Activated CD4-positive, CD25-positive, alpha-beta regulatory T cell treated with anti-CD3 and anti-CD28 coated beads, Interleukin-2, amount 50 U/mL, for 72 hours (primary cell): ENCODE data around the gene COQ2.
"Not testable (repeated sequence)": the region's sequence is repeated elsewhere in the genome, so short reads cannot be mapped to it uniquely, and the experiment has no call there.

Experiments used
- DNase-seq: peaks from one replicate; pipeline ENCODE4 v3.0.0; 2021

The COQ2 gene

DNA sequence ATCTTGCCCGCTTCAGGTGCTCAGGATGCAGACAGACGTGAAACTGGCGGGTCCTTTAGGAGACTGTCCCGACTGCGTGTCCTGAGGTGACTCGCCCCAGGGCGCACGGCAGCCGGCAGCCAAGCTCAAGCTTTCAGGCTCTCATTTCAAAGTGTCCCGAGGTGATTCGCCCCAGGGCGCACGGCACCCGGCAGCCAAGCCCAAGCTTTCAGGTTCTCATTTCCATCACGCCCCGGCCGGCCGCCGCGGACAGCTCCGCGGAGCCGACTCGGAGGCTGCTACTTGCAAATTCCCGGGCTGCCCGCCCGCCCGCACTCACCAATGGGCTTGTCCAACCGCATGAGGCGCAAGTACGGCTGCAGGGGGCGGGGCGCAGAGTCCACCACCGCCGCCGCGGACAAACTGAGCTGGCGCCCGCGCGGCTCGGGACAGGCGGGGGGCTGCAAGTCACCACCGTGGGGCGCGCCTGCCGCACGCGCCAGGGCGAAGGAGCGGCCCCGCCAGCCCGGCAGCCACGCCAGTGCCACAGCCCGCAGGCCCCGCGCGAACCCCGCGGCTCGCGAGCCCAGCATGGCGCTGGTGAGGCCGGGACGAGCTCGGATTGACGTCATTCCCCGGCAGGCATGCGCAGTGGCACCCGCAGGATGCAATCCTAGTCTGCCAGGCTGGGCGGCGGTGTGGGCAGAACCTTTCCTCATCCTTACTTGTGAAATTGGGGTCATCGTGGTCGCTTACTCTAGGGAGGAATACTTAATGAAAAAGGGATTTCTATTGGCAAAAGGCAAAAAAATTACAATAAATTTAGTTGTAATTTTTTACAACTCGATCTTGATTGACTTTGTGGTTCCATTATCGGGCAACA, at the start of gene COQ2:
TSS of gene COQ2 (minus strand) at position 606 of the 862 bp plus-strand sequence. CDS start at position 572, 34 bp downstream.
- peak; percentile 95 for DNase-seq

- DNase-seq = no peak
Measured at GRCh38 chr4:83331956-83332355, 47.4 kb upstream of the COQ2 start.

- no peak for DNase-seq
Measured at GRCh38 chr4:83329521-83330110, 45.0 kb upstream of the COQ2 start.

GRCh38 chr4:83328521-83329187, 44.1 kb upstream of the COQ2 start:
- no peak for DNase-seq

GRCh38 chr4:83326546-83326945, 41.9 kb upstream of the COQ2 start:
- no peak for DNase-seq

- DNase-seq = not testable (repeated sequence)
Measured at GRCh38 chr4:83325306-83325705, 40.7 kb upstream of the COQ2 start.

- DNase-seq = no peak
Measured at GRCh38 chr4:83323136-83323535, 38.5 kb upstream of the COQ2 start.

DNA sequence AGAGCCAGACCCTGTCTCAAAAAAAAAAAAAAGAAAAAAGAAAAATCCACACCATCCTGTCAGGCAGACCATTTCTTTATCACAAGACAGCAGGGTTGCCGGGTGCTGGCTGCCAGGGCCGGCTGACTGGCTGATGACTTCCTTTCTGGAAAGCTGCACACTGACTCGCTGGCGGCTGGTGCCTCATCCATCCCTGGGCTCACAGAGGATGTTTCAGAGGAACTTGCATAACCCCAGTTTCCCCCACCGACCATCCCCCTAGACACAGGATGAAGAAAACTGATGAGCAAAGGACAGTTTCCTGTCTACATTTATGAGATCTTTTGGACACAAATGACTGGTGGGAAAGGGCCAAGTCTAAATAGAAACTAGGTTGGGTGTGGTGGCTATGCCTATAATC, 36.0 kb upstream of the COQ2 start:
- no peak for DNase-seq

DNA sequence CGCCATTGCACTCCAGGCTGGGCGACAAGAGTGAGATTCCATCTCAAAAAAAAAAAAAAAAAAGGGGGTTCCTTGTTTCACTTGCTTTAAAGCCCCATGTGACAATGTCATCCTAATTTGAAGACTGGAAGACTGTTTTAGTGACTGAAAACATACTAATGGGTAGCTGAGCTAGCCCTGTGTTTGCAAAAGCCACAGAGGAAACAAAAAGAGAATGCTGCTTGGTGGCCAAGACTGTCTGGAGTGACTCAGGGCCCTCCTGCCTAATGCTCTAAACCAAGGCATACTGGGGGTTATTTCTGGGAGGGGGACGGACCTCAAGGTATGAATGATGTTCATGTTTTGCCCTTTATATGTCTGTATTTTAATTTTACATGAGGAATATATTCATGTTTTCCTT, 34.1 kb upstream of the COQ2 start:
- no peak for DNase-seq

GRCh38 chr4:83317671-83318070, 33.1 kb upstream of the COQ2 start:
- no peak for DNase-seq

- DNase-seq = no peak
Measured at GRCh38 chr4:83316459-83317165, 32.0 kb upstream of the COQ2 start.

DNA sequence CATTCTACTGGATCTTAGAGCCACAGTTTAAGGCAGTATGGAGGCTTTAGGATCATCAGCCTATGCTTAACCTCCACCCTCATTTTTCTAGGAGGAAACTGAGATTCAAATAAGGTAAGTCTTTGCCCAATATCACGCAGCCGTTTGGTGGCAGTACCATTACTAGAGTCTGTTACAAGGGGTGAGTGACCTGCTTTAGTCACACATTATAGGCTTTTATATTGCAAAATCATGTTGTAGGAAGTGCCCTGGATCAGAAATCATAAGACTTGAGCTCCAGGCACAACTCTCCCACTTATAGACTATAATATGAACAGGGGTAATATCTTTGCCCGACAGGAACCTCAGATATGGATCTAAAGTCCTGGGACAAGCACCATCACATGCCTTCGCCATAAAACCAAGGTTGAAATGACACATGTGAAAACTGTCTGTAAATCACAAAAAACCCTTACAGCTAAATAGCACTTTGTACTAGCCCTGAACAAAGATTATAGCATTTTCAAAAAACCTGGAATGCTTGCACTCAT, 30.8 kb upstream of the COQ2 start:
- DNase-seq = no peak

DNA sequence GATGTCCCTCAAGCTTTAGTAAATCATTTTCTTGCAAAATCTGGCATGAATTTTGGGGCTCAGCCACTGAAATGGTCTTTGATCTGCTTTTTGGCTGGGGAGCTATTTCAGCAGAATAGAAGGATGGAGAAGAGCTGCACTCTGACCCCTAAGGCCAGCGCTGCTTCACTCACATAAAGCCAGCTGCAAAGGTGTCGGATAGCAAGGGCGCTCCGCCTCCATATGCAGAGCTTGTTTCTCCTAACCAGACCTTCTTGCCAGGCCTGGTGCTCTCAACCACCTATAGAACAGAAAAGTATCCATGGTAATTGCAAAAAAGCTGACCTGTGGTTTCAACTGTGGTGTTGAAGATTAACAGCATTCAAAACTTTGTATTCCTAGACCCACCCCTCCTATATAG, 24.1 kb upstream of the COQ2 start:
- DNase-seq = no peak

DNA sequence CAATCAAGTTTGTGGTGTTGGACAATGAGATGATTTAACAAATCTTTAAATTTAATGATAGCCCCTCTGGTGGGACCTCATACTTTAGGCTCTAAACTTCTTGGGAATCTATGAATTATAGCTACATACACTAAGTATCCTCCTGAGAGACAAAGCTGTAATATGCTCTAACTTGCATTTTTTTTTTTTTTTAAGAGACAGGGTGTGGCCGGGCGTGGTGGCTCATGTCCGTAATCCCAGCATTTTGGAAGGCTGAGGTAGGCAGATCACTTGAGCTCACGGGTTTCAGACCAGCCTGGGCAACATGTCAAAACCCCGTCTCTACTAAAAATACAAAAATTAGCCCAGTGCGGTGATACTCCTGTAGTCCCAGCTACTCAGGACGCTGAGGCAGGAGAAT, 23.3 kb upstream of the COQ2 start:
- DNase-seq = no peak

DNA sequence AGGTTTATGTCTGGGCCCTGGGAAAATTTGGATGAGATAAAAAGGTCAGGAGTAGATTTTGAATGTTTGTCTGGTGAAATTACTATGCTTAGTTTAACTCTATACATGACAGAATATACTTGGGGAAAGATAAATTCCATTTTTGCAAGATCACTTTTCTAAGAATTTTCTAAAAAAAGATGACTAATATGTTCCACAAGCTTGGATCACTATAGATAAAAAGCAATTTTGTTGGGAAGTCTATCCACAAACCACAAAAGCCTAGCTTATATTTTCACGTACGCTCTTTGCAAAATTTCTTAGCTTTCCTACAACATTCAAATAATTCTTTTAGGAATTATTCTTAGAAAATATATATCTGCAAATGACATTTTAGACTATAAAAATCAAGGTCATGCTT, 20.6 kb upstream of the COQ2 start:
- DNase-seq = no peak

DNA sequence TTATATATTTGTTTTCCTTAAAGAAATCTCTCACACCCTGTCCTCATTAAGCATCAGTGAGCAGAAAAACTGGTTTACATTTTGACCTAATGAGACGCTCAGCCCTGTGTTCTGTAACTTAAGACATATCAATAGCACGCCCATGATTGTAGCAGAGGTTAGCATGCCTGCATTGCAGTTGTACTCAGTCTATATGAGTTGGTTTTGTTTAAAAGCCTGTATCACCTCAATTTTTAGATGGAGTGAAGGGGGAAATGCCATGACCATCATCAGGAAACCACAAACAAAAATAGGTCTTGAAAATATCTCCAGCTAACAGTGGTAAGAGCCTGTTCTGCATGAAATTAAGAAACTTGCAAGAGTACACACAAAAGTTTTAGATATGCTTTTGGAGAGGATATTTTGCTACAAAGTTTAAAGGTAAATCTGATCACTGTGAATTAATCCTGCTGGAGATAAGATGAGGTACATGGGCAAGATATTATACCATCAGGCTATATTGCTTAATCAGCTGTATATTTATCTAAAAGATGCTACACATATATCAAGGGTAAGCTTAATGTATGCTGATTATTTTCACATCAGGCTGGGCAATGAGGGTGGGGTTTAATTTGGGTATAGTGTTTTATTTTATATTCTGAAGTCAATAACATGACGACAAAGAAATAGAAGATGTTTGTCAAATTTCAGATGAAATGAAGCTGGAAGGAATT, 13.1 kb upstream of the COQ2 start:
- DNase-seq = no peak

DNA sequence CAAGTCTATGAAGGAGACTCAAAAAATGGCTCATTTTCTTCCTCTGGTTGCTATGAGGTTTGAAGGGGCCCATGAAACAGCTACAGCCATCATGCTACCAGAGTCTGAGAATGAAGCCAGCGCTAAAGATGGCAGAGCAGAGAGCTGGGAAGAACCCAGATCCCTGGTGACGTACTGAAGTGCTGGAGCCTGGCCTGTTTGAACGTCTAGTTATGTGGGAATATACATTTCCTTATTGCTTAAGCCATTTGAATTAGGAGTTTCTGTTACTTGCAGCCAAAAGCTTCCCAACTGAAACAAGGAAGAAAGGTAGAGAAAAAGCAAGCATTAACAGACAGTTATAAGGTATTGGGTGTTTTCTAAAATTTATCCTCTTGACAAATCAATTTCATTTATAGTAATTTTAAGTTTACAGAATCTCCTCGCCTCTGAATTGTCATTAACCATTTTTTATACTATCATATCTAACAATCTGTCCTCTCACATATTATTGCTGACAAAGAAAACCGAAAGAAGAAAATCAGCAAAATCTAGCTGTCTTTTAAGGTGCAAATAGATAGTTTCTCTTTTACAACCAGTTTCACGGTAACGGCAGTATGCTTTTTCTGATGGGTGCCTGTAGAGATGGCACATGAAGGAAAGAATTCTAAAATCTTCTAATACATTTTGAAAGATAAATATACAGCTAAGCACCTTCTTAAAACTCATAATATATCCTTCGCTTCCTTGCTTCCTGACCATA, 8.9 kb upstream of the COQ2 start:
- no peak for DNase-seq

DNA sequence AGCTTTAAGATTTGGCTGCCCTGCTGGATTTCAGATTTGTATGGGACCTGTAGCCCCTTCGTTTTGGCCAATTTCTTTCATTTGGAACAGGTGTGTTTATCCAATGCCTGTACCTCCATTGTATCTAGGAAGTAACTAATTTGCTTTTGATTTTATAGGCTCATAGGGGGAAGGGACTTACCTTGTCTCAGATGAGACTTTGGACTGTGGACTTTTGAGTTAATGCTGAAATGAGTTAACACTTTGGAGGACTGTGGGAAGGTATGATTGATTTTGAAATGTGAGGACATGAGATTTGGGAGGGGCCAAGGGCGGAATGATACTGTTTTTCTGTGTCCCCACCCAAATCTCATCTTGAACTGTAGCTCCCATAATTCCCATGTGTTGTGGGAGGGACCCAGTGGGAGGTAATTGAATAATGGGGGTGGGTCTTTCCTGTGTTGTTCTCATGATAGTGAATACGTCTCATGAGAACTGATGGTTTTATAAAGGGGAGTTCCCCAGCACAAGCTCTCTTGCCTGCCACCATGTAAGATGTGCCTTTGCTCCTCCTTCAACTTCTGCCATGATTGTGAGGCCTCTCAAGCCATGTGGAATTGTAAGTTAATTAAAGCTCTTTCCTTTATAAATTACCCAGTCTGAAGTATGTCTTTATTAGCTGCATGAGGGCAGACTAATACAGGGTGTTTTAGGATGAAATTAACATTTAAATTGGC, 5.6 kb upstream of the COQ2 start:
- DNase-seq = not testable (repeated sequence)

DNA sequence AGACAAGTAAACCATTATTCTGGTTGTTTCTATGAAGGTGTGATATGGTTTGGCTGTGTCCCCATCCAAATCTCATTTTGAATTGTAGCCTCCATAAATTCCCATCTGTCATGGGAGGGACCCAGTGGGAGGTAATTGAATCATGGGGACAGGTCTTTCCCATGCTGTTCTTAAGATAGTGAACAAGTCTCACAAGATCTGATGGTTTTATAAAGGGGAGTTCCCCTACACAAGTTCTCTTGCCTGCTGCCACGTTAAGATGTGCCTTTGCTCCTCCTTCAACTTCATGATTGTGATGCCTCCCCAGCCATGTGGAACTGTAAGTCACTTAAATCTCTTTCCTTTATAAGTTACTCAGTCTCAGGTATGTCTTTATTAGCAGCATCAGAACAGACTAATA, 3.8 kb upstream of the COQ2 start:
- DNase-seq = not testable (repeated sequence)

DNA sequence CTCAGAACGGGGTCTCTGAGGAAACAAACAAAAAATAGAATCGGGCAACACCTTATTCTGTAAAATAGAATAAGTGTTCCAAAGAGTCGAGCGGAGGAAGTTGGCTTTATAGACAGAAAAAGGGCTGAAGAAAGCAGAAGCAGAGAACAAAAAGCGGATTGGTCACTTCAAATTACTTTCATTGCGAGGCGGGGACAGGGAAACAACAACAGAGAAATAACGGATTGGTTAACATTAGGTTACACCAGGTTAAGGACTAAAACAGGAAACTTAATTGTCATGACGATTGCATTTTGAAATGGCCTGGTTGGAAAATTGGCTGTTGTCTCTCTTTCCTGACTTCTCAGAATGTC, 433 bp upstream of the COQ2 start:
- DNase-seq = no peak

DNA sequence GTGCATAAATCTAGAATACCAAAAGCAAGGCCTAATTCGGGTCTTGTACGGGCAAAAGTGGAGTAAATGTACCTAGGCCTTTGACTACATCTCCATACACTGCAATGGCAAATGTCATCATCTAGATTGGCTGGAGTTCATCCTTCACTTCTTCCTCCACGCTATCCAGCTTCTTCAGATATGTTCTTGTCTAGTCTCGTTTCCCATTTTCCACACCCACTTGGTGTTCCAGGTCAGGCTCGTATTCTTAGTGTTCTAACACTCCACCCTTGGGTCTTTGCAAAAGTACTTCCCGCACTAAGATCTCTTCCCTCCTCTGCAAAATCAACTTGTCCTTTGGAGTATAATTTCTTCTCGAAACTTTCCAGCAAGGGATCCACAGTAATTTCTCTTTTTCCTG, 1.4 kb downstream of the COQ2 start:
- DNase-seq = no peak
